OCI-LY7 (cell line): ENCODE results near the gene ZNF205. TPM values are rescaled to one million over a fixed set of nuclear protein-coding genes. Genes with fewer than 3 reads are reported as not detected.
A peak's percentile ranks its signal among the peaks of the same experiment; 100 is the strongest.

Experiments
- Bru-seq: library from RNA; stranded (reverse); fragments of 400-500 nt; gene quantifications from one replicate; lab custom pipeline; 2021; lab: Mats Ljungman, UMichigan
- BruChase-seq, 2 experiments: library from RNA; stranded (reverse); fragments of 400-500 nt; gene quantifications; one replicate each; lab custom pipeline; 2021; lab: Mats Ljungman, UMichigan
- BruUV-seq: library from RNA; stranded (reverse); fragments of 400-500 nt; replicated peaks from 2 replicates; lab custom pipeline; 2021; lab: Mats Ljungman, UMichigan
- CTCF ChIA-PET: fragments of 300-600 bp; sonication (Branson Sonifier 250); formaldehyde crosslinking; loops from one replicate; lab custom pipeline; 2022; ENCODE audit warnings: antibody characterized with exemption; ENCODE audit not compliant: unreplicated experiment; lab: Charles Lee
- POLR2A ChIA-PET: fragments of 300-600 bp; sonication (Branson Sonifier 250); formaldehyde crosslinking; loops from one replicate; lab custom pipeline; 2022; ENCODE audit warnings: antibody characterized with exemption; lab: Charles Lee
- DNase-seq: peaks from one replicate; pipeline ENCODE4 v3.0.0-alpha.2; 2015; ENCODE audit warnings: low spot score
- H2AFZ ChIP-seq: fragments of 200-600 bp; sonication (generic), shearing (Covaris generic); 2 replicates; pipeline ENCODE4 v1.6.1; 2014; ENCODE audit warnings: mild to moderate bottlenecking, antibody characterized with exemption, low read length, moderate library complexity
- H3K27ac ChIP-seq: fragments of 200-600 bp; sonication (generic); 2 replicates; pipeline ENCODE4 v1.5.1; 2014; ENCODE audit warnings: mixed run types, low read depth, mild to moderate bottlenecking, moderate library complexity, low read length, inconsistent platforms; ENCODE audit not compliant: poor library complexity, severe bottlenecking
- H3K36me3 ChIP-seq: fragments of 200-600 bp; sonication (generic); 2 replicates; pipeline ENCODE4 v1.6.1; 2014; ENCODE audit warnings: mild to moderate bottlenecking, antibody characterized with exemption, low read length, moderate library complexity, mixed read lengths; ENCODE audit not compliant: insufficient read depth
- H3K4me1 ChIP-seq: fragments of 200-600 bp; sonication (generic); 2 replicates; pipeline ENCODE4 v1.5.1; 2014; ENCODE audit warnings: mild to moderate bottlenecking, low read length; ENCODE audit not compliant: insufficient read depth, poor library complexity, severe bottlenecking
- H3K4me2 ChIP-seq: fragments of 200-600 bp; sonication (generic); 2 replicates; pipeline ENCODE4 v1.6.1; 2014; ENCODE audit warnings: mild to moderate bottlenecking, low read length
- H3K4me3 ChIP-seq: fragments of 200-600 bp; sonication (generic); 2 replicates; pipeline ENCODE4 v1.5.1; 2014; ENCODE audit warnings: mild to moderate bottlenecking, low read depth, low read length; ENCODE audit not compliant: poor library complexity, severe bottlenecking
- H3K79me2 ChIP-seq: fragments of 200-600 bp; sonication (generic); 2 replicates; pipeline ENCODE4 v1.6.1; 2016; ENCODE audit warnings: low read depth, mild to moderate bottlenecking, low read length, moderate library complexity, mixed read lengths; ENCODE audit not compliant: insufficient read depth
- H3K9me2 ChIP-seq: fragments of 200-600 bp; sonication (generic); 2 replicates; pipeline ENCODE4 v1.6.1; 2016; ENCODE audit warnings: mild to moderate bottlenecking, low read length, mixed read lengths; ENCODE audit not compliant: insufficient read depth
- H3K9me3 ChIP-seq: fragments of 200-600 bp; sonication (generic); 2 replicates; pipeline ENCODE4 v1.6.1; 2014; ENCODE audit warnings: mild to moderate bottlenecking, mixed run types, low read length, mixed read lengths
- H4K20me1 ChIP-seq: fragments of 200-600 bp; sonication (generic); 2 replicates; pipeline ENCODE4 v1.6.1; 2014; ENCODE audit warnings: mild to moderate bottlenecking, antibody characterized with exemption, low read length, moderate library complexity, mixed read lengths; ENCODE audit not compliant: insufficient read depth
- CTCF ChIP-seq: fragments of 200-600 bp; sonication (generic); conservative IDR thresholded peaks from 2 replicates; pipeline ENCODE4 v1.5.1; 2014; ENCODE audit warnings: mild to moderate bottlenecking, antibody characterized with exemption, low read length, moderate library complexity, mixed read lengths
- EZH2phosphoT487 ChIP-seq: fragments of 200-600 bp; sonication (generic); IDR thresholded peaks from 2 replicates; pipeline ENCODE4 v1.6.1; 2018; ENCODE audit warnings: low read depth, borderline replicate concordance, mild to moderate bottlenecking, mixed run types, antibody characterized with exemption, low read length, moderate library complexity, mixed read lengths
- intact Hi-C: fragments of 100-400 bp; cut with micrococcal nuclease; formaldehyde crosslinking; loops from one replicate; pipeline ENCODE4 v1.10.0; 2022; ENCODE audit not compliant: unreplicated experiment
- long read RNA-seq: library from polyadenylated mRNA; stranded (forward); transcript quantifications from one replicate; pipeline ENCODE4 v2.0.0, GENCODE V29; 2022
- total RNA-seq, 2 experiments: library from RNA; depleted of rRNA in 1 of 2; stranded (reverse); fragments of >200 nt in 1 of 2; shearing (Covaris generic) in 1 of 2; gene quantifications; 2 replicates each; pipeline ENCODE4 v1.2.3, GENCODE V29; 2014 to 2022

Gene ZNF205
- total RNA-seq (2014; rRNA removed; shearing (Covaris generic)) (0.67 and 1.2 TPM in 2 replicates), total RNA-seq (2022) (0.30 TPM in 1 of 2 replicates, not detected in the other), Bru-seq, nascent RNA (percentile 17 among the genes with signal in this experiment), BruChase-seq, experiment 1, labeled RNA remaining after a 6-hour chase (not detected), BruChase-seq, experiment 2, labeled RNA remaining after a 2-hour chase (percentile 11 among the genes with signal in this experiment)
- long read RNA-seq = 0 reads

- no peaks in the 10 kb centered on the region for H3K36me3 ChIP-seq
- no peak for DNase-seq
- H3K27ac ChIP-seq = no peak within 1 kb of the TSS
- intact Hi-C loops = no loop called here
- BruUV-seq = no TSS peak
- H3K79me2 ChIP-seq = no peaks in the 10 kb centered on the region
- no peaks in the 10 kb centered on the region for H4K20me1 ChIP-seq
- ChIA-PET CTCF (no interaction called here), POLR2A (no interaction called here)
- no peaks in the 10 kb centered on the region for H3K4me1 ChIP-seq
- peak within 1 kb of the TSS; percentile 59 for H3K4me3 ChIP-seq
- TF ChIP-seq CTCF (no peak), EZH2phosphoT487 (no peak)
- H2AFZ ChIP-seq = peak within 1 kb of the TSS; percentile 1; the same call in 1 of the 2 replicates
- peak within 1 kb of the TSS; percentile 48; the same call in 1 of the 2 replicates for H3K4me2 ChIP-seq
- H3K9me2 ChIP-seq = no peaks in the 10 kb centered on the region
- H3K9me3 ChIP-seq = no peaks in the 10 kb centered on the region
Observed at GRCh38 chr16:3112058-3112880, at the start of gene ZNF205. ZNF205 (plus strand) TSS chr16:3112586; CDS start chr16:3113431, 845 bp downstream.

DNA sequence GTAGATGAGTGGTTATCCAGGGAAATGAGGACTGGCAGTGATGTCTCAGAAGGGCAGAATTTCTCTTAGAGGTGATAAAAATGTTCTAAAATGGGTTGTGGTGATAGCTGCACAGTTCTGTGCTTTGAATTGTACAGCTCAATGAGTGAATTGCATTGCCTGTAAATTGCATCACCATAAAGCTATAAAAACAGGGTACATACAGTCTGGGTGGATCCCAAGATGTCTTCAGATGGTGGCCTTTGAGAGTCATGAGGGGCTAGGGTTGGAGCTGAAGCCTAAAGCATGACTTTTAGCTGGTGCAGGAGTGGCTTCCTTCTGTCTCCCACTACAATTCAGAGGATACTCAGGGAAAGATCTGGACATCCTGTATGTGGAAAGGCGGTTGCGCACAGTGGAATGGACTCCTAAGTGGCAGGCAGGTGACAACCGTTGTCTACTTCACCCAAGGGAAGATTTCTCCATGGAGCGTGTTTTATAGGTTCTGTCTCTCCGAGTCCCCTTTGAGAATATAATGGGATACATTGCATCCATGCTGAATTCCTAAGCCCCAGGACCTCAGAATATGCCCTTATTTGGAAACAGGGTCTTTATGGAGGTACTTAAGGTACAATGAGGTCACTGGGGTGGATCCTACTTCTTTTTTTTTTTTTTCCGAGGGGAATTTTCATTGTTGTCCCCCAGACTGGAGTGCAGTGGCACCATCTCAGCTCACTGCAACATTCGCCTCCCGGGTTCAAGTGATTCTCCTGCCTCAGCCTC lies 48.6 kb upstream of the ZNF205 start:
- no peak overlapping the region for H2AFZ ChIP-seq
- H3K4me1 ChIP-seq = peaks cover 4% of the 10 kb centered on the region
- H3K36me3 ChIP-seq = no peaks in the 10 kb centered on the region
- H4K20me1 ChIP-seq = no peaks in the 10 kb centered on the region
- ChIA-PET POLR2A (interaction anchor here (1.4 kb wide), 1 partner anchor 14 kb away, joined by 3 read pairs; no protein-coding TSS in a partner anchor), CTCF (no interaction called here)
- intact Hi-C loops = no loop called here
- no peak for DNase-seq
- H3K27ac ChIP-seq = no peak overlapping the region
- H3K4me3 ChIP-seq = no peak overlapping the region
- no peaks in the 10 kb centered on the region for H3K79me2 ChIP-seq
- no peak overlapping the region for H3K4me2 ChIP-seq
- TF ChIP-seq CTCF (no peak), EZH2phosphoT487 (no peak)
- no TSS peak for BruUV-seq
- no peaks in the 10 kb centered on the region for H3K9me2 ChIP-seq
- no peaks in the 10 kb centered on the region for H3K9me3 ChIP-seq
